HEK293 (cell line): Measurements from ENCODE around the gene ARHGAP42.

Source experiments
- TRIM28 ChIP-seq: IDR thresholded peaks from 2 replicates; pipeline ENCODE4 v1.6.1; 2011; ENCODE audit warnings: low read length, control low read depth, borderline replicate concordance
- ZNF777 ChIP-seq: fragments of 450-650 bp; formaldehyde crosslinking; IDR thresholded peaks from 2 replicates; pipeline ENCODE4 v1.5.1; 2017; ENCODE audit warnings: missing biosample characterization, missing genetic modification characterization, borderline replicate concordance
- TF ChIP-seq, protein P1 (sequence below): fragments of 450-650 bp; formaldehyde crosslinking; IDR thresholded peaks from 2 replicates; pipeline ENCODE4 v1.5.1; 2016; ENCODE audit warnings: missing biosample characterization, missing genetic modification characterization
- TF ChIP-seq, protein P2 (sequence below): fragments of 450-650 bp; formaldehyde crosslinking; IDR thresholded peaks from 2 replicates; pipeline ENCODE4 v1.5.1; 2016; ENCODE audit warnings: missing biosample characterization, missing genetic modification characterization
- TF ChIP-seq, protein P3 (sequence below): fragments of 450-650 bp; formaldehyde crosslinking; IDR thresholded peaks from 2 replicates; pipeline ENCODE4 v1.5.1; 2016; ENCODE audit warnings: missing biosample characterization, missing genetic modification characterization, low read depth

DNA sequence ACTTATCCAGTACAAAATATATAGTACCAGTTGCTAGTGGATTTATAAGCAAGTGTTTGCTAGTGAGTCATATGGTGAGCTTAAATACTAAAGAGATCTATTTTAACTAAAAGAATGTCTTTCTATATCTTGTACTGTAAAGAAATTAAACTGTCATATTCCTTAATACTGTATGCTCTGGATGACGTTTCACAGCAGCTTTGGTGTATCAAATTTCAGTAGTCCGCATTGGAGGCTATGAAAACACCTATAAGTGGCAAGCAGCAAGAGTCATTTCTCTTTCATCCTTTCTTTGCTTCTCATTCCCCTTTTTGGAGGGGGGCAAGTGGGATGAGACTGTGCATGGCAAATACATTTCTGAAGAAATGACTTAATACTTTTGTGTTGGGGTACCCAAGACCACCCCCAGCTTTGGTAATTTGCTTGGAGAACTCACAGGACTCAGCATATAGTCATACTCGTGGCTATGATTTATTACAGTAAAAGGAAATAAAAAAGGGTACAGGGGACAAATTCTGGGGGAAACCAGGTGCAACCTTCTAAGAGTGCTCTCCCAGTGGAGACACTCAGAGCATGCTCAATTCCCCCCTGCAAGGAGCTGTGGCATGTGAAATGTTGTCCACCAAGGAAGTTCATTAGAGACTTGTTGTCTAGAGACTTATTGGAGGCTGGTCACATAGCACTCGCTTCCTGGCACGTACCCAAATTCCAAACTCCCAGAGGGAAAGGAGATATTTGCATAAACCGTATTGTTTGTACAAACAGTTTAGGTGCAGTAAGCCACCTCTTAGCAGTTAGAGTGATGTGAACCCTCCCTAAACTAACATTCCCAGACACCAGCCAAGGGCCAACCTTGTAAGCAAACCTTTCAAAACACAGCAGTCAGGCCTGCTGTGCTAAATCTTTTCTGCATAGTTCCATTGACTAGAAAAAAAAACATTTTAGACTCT lies 231.7 kb downstream of the ARHGAP42 start:
- TF ChIP-seq, protein P1, sequence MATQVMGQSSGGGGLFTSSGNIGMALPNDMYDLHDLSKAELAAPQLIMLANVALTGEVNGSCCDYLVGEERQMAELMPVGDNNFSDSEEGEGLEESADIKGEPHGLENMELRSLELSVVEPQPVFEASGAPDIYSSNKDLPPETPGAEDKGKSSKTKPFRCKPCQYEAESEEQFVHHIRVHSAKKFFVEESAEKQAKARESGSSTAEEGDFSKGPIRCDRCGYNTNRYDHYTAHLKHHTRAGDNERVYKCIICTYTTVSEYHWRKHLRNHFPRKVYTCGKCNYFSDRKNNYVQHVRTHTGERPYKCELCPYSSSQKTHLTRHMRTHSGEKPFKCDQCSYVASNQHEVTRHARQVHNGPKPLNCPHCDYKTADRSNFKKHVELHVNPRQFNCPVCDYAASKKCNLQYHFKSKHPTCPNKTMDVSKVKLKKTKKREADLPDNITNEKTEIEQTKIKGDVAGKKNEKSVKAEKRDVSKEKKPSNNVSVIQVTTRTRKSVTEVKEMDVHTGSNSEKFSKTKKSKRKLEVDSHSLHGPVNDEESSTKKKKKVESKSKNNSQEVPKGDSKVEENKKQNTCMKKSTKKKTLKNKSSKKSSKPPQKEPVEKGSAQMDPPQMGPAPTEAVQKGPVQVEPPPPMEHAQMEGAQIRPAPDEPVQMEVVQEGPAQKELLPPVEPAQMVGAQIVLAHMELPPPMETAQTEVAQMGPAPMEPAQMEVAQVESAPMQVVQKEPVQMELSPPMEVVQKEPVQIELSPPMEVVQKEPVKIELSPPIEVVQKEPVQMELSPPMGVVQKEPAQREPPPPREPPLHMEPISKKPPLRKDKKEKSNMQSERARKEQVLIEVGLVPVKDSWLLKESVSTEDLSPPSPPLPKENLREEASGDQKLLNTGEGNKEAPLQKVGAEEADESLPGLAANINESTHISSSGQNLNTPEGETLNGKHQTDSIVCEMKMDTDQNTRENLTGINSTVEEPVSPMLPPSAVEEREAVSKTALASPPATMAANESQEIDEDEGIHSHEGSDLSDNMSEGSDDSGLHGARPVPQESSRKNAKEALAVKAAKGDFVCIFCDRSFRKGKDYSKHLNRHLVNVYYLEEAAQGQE (tag by site-specific recombination) = no peak
- TF ChIP-seq ZNF777 (tag by site-specific recombination) = no peak
- TF ChIP-seq, protein P2, sequence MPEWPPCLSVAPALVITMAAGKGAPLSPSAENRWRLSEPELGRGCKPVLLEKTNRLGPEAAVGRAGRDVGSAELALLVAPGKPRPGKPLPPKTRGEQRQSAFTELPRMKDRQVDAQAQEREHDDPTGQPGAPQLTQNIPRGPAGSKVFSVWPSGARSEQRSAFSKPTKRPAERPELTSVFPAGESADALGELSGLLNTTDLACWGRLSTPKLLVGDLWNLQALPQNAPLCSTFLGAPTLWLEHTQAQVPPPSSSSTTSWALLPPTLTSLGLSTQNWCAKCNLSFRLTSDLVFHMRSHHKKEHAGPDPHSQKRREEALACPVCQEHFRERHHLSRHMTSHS (tag by site-specific recombination) = no peak
- TF ChIP-seq, protein P3, sequence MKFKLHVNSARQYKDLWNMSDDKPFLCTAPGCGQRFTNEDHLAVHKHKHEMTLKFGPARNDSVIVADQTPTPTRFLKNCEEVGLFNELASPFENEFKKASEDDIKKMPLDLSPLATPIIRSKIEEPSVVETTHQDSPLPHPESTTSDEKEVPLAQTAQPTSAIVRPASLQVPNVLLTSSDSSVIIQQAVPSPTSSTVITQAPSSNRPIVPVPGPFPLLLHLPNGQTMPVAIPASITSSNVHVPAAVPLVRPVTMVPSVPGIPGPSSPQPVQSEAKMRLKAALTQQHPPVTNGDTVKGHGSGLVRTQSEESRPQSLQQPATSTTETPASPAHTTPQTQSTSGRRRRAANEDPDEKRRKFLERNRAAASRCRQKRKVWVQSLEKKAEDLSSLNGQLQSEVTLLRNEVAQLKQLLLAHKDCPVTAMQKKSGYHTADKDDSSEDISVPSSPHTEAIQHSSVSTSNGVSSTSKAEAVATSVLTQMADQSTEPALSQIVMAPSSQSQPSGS (tag by site-specific recombination) = no peak
- TF ChIP-seq TRIM28 = 0 out of 2 replicates have a peak, but pooled peaks have one; percentile 15
